GM19099 (cell line): ENCODE data around the gene FAM81B.

Source experiments
- POLR2A ChIP-seq: IDR thresholded peaks from 3 replicates; pipeline ENCODE4 v1.6.1; 2011; ENCODE audit warnings: low read depth; ENCODE audit not compliant: insufficient read length; ENCODE audit errors: extremely low read depth

The FAM81B gene

GRCh38 chr5:95445442-95445841, 54.3 kb downstream of the FAM81B start:
- TF ChIP-seq POLR2A: no peak

GRCh38 chr5:95445995-95446394, 54.8 kb downstream of the FAM81B start:
- TF ChIP-seq POLR2A: no peak

GRCh38 chr5:95446560-95447221, 55.5 kb downstream of the FAM81B start:
- no peak for TF ChIP-seq POLR2A

- no peak for TF ChIP-seq POLR2A
Measured at GRCh38 chr5:95447961-95448360, 56.8 kb downstream of the FAM81B start.

- TF ChIP-seq POLR2A: no peak
Measured at GRCh38 chr5:95448789-95449188, 57.6 kb downstream of the FAM81B start.

- no peak for TF ChIP-seq POLR2A
Measured at GRCh38 chr5:95449460-95449859, 58.3 kb downstream of the FAM81B start.

- no peak for TF ChIP-seq POLR2A
Measured at GRCh38 chr5:95454536-95454935, 63.4 kb downstream of the FAM81B start.

- TF ChIP-seq POLR2A: no peak
Measured at GRCh38 chr5:95460665-95461064, 69.5 kb downstream of the FAM81B start.

GRCh38 chr5:95471487-95471886, 80.3 kb downstream of the FAM81B start:
- TF ChIP-seq POLR2A: no peak

GRCh38 chr5:95471942-95472341, 80.8 kb downstream of the FAM81B start:
- no peak for TF ChIP-seq POLR2A

- no peak for TF ChIP-seq POLR2A
Measured at GRCh38 chr5:95484421-95484820, 93.3 kb downstream of the FAM81B start.

GRCh38 chr5:95486191-95486590, 95.0 kb downstream of the FAM81B start:
- no peak for TF ChIP-seq POLR2A

GRCh38 chr5:95487880-95488279, 96.7 kb downstream of the FAM81B start:
- TF ChIP-seq POLR2A: no peak
